GM18502 (cell line): Measurements from ENCODE around the gene UNC5A.
"Not testable (repeated sequence)": the region's sequence is repeated elsewhere in the genome, so short reads cannot be mapped to it uniquely, and the experiment has no call there.

Experiments
- ATAC-seq: cut with Tn5 transposase; IDR thresholded peaks from one replicate; pipeline ENCODE4 v1.9.1; 2021; ENCODE audit warnings: mild to moderate bottlenecking; ENCODE audit not compliant: unreplicated experiment, poor library complexity

Gene UNC5A

GRCh38 chr5:176859916-176860315 is 49.6 kb downstream of the UNC5A start:
- ATAC-seq, result no peak

- ATAC-seq, result no peak
These were observed 50.0 kb downstream of the UNC5A start for GRCh38 chr5:176860381-176860780.

- ATAC-seq, result no peak
These were observed 50.9 kb downstream of the UNC5A start for GRCh38 chr5:176861276-176861675.

GRCh38 chr5:176862330-176862995 is 52.1 kb downstream of the UNC5A start:
- ATAC-seq, result no peak

GRCh38 chr5:176863041-176863764 is 52.8 kb downstream of the UNC5A start:
- ATAC-seq, result no peak

- ATAC-seq, result no peak
These were observed 53.4 kb downstream of the UNC5A start for GRCh38 chr5:176863765-176864098.

- ATAC-seq, result no peak
These were observed 54.4 kb downstream of the UNC5A start for GRCh38 chr5:176864755-176865154.

GRCh38 chr5:176865964-176866363 is 55.6 kb downstream of the UNC5A start:
- ATAC-seq, result no peak

GRCh38 chr5:176866707-176867310 is 56.5 kb downstream of the UNC5A start:
- no peak for ATAC-seq

- no peak for ATAC-seq
These were observed 57.8 kb downstream of the UNC5A start for GRCh38 chr5:176868126-176868525.

GRCh38 chr5:176868731-176869130 is 58.4 kb downstream of the UNC5A start:
- no peak for ATAC-seq

GRCh38 chr5:176869501-176870109 is 59.2 kb downstream of the UNC5A start:
- no peak for ATAC-seq

- ATAC-seq, result no peak
These were observed 59.8 kb downstream of the UNC5A start for GRCh38 chr5:176870110-176870591.

- ATAC-seq, result not testable (repeated sequence)
These were observed 60.3 kb downstream of the UNC5A start for GRCh38 chr5:176870644-176871043.

- not testable (repeated sequence) for ATAC-seq
These were observed 62.2 kb downstream of the UNC5A start for GRCh38 chr5:176872586-176872985.

- ATAC-seq, result not testable (repeated sequence)
These were observed 62.7 kb downstream of the UNC5A start for GRCh38 chr5:176873011-176873410.

- ATAC-seq, result no peak
These were observed 63.3 kb downstream of the UNC5A start for GRCh38 chr5:176873541-176874172.

- no peak for ATAC-seq
These were observed 63.9 kb downstream of the UNC5A start for GRCh38 chr5:176874198-176874780.

GRCh38 chr5:176875014-176875550 is 64.7 kb downstream of the UNC5A start:
- no peak for ATAC-seq
